GM19035 (cell line): ENCODE measurements around the gene VSTM2B.

Experiments used
- ATAC-seq: cut with Tn5 transposase; IDR thresholded peaks from one replicate; pipeline ENCODE4 v1.9.1; 2021; ENCODE audit not compliant: unreplicated experiment

The VSTM2B gene

DNA sequence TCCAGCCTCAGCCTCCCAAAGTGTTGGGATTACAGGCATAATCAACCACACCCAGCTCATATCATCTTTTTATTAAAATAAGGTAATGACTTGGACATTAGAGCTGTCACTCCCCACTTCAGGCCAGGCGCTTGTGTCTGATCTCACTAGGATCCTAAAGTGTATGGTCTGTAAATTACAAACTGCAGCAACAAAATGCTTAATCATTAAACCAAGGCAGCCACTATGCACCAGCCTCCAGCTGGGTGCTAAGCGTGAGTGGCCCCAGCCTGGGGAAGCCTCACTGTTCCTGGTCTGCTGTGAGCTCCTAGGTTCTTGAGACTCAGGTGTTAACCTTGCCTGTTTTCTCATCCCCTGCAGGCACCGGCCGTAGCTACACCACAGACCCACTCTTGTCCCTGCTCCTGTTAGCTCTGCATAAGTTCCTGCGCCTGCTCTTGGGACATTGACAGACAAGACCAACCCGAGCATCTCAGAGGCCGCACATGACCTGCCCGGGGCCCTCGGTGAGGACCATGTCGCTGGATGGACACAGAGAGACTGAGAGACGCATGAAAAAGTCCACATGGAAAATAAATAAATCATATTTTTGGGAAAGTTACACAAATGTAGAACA, 37.8 kb downstream of the VSTM2B start:
- no peak for ATAC-seq

DNA sequence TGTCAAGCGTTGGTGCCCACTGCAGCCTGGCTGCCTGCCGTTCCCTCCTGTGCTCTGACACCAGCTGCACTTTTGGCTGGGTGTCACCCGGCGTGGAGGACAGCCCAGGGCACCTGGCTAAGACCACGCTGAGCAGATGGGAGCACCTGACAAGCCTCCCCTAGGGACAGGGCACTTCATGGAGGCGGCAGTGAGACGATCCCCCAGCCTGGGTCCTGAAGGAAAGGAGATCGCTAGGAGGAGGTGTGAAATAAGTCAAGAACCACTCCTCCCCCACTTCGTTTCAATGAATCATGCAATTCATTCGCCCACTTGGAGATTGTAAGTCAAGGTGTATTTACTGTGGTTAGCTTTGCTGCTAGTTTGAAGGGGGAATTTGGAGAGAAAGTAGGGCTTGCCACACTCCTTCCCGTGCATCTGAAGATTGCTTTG, 38.8 kb downstream of the VSTM2B start:
- ATAC-seq, result no peak

DNA sequence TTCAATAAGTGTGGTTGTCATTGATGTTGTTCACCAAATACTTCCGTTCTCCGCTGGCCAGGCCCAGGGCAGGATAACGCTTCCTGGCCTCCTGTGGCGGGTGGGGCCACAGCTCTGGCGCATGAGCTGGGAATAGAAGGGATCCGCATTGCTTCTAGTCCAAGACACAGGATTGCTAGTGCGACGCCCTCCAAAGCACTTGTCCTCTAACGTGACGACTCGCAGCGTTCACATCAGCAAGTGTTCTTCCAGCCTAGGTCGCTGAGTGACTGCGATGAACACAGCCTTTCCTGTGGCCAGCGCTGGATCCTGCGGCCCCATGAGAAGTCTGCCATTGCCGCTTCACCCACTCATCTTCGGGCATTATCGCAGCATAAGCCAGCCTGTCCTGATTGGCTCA, 39.4 kb downstream of the VSTM2B start:
- no peak for ATAC-seq

DNA sequence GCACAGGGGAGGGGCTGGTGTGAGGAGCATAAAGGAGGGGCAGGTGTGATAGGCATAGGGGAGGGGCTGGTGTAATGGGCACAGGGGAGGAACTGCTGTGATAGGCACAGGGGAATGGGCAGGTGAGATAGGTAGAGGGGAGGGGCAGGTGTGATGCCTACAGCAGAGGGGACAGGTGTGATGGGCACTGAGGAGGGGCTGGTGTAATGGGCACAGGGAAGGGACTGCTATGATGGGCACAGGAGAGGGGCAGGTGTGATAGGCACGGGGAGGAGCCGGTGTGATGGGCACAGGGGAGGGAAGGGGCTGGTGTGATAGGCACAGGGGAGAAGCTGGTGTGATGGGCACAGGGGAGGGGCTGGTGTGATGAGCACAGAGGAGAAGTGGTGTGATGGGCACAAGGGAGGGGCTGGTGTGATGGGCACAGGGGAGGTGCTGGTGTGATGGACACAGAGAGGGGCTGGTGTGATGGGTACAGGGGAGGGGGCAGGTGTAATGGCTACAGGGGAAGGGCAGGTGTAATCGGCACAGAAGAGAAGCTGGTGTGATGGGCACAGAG, 40.8 kb downstream of the VSTM2B start:
- ATAC-seq, result no peak

DNA sequence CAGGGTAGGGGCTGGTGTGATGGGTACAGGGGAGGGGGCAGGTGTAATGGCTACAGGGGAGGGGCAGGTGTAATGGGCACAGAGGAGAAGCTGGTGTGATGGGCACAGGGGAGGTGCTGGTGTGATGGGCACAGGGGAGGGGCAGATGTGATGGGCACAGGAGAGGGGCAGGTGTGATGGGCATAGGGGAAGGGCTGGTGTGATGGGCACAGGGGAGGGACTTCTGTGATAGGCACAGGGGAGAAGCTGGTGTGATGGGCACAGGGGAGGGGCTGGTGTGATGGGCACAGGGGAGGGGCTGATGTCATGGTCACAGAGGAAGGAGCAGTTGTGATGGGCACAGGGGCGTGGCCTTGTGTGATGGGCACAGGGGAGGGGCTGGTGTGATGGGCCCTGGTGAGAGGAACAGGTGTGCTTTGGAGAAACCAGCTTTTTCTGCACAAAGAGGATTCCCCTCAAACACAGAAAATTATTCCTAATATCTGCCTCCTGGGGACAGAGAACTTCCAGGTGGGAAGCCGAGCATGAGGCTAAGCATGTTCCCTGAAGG, 41.6 kb downstream of the VSTM2B start:
- no peak for ATAC-seq

DNA sequence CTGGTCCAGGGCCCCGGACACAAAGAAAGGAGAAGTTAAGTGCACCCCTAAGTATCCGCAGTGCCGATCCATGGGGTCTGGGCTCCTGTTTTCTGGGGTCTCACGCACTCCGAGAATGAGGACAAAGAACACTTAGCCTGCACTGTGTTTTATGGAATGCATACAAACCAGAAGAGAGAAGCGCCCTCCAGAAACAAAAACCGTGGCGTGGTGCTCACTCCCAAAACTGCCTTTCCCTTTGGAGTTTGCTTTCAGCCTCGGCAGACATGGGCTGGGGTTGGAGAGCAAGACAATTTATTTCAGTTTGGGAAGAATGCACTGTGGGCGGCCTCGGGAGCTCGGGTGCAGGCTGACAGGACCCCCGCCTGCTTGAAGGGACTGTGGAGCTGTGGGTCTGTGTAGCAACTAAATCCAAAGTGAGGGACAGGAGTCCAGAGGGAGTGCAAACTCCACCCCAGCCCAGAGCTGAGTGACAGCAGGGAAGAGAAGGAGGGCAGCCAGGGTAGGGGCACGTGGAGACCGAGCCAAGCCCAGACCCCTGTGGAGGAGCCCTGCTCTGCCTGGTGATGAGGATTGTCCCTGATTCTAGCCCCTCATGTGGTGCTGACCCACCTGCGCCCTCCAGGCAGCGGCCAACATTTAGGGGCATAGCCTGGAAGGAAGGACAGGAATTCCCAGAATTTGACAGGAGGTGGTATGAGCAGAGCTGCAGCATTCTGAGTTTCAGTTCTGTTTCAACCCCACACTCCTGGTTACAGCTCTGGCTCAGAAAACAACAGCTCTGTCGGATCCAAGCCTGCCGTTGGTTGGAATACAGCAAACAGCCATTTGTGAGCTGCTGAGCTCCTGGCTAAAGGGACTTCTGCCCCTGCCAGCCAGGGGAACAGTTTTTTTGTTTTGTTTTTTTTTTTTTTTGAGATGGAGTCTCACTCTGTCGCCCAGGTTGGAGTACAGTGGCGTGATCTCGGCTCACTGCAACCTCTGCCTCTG, 42.5 kb downstream of the VSTM2B start:
- no peak for ATAC-seq

DNA sequence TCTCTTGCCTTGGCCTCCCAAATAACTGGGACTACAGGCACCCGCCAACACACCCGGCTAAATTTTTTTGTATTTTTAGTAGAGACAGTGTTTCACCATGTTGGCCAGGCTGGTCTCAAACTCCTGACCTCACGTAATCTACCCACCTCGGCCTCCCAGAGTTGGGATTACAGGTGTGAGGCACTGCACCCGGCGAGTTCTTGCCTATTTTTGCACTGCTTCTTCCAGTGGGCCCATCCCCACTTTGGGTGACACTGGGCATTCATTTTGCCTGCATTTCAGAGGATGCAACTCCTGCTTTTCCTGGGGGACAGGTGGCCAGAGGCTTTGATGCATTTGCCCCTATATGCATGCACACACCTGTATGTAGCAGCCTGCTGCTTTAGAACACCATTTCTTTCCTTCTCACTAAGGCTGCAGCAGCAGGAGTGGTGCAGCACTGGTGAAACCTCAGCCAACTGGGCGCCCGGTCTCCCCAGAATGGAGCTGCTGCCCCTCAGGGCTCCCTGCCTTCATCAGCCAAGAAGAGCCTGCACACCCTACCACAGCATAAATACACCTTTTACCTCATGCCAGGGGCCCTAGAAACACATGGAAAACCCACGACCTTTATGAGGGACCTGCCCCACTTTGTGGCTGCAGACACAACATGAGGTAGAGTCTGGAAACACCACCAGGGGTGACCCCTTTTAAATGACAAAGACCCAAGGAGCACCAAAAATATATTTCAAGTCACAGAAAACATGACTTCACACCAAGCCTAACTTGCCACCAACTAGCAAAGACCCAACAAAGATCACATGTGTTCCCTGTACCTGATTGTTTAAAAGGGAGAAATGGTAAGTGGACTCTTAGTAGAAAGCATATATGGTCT, 43.5 kb downstream of the VSTM2B start:
- no peak for ATAC-seq

DNA sequence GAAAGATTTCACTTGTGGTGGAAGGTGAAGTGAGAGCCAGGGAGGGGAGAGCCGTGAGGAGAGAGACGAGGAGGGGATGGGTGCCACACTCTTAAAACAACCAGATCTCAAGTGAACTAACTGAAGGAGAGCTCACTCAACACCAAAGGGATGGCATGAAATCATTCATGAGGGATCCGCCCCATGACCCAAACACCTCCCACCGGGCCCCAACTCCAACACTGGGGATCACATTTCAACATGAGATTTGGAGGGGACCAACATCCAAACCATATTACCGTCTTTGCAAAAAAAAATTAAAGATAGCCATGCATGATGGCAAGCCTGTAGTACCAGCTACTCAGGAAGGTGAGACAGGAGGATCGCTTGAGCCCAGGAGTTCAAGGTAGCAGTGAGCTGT, 45.4 kb downstream of the VSTM2B start:
- ATAC-seq, result no peak

DNA sequence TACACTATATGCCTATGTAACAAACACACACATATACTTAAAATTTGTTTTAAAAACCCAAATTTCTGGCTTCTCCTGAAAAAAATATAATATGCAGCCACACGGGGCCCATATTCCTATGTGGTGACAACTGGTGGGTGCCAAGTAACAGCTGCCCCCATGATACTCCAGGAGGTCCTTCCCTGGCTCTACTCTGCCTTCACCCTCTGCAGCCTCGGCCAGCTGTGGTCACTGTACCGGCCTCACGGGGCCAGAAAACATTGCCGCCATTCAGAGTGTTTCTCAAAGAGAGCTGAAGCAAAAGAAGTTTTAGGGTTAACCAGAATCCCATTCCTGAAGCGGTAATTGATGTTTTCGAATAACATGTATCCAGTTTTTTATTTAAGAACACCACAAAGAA, 47.7 kb downstream of the VSTM2B start:
- no peak for ATAC-seq

DNA sequence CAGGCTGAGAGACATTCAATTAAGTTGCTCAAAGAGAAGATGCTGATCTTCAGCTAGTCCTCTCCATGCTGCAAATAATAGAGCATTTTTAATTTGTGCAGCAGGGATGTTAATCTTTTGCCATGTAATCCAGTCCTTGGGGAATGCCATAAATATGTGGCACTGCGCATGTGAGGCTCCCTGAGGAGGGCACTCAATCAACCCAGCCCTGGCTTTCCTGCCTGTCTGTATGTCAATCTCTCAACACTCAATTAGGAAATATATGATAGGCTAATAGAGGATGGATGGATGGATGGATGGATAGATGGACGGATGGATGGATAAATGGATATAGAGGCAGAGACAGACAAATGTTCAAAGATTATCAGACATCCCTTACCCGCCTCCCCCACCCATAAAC, 48.7 kb downstream of the VSTM2B start:
- no peak for ATAC-seq

DNA sequence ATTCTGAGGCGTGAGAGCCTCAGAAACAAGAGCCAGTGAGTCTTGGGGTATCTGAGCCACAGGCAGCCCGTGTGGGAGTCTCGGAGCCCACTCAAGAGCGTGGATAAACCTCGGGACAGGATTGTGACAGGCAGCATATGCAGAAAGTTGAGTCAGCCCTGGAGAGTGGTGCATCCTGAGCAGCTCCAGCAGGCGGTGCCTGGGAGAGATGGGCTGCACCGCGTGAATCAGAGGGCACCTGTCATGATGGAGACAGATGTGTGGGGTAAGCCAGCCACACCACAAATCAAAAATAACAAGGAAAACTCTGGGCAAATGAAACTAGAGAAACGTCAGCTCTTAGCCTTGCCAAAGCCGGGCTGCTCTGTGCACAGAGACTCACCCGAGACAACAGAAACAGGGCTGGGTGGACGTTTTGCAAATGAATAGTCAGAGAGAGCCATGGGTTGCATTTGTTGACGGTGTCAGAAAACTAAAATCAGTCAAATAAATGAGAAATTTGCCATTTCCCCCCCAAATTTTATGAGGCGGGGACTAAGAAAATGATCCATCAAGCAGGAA, 50.3 kb downstream of the VSTM2B start:
- ATAC-seq, result no peak

DNA sequence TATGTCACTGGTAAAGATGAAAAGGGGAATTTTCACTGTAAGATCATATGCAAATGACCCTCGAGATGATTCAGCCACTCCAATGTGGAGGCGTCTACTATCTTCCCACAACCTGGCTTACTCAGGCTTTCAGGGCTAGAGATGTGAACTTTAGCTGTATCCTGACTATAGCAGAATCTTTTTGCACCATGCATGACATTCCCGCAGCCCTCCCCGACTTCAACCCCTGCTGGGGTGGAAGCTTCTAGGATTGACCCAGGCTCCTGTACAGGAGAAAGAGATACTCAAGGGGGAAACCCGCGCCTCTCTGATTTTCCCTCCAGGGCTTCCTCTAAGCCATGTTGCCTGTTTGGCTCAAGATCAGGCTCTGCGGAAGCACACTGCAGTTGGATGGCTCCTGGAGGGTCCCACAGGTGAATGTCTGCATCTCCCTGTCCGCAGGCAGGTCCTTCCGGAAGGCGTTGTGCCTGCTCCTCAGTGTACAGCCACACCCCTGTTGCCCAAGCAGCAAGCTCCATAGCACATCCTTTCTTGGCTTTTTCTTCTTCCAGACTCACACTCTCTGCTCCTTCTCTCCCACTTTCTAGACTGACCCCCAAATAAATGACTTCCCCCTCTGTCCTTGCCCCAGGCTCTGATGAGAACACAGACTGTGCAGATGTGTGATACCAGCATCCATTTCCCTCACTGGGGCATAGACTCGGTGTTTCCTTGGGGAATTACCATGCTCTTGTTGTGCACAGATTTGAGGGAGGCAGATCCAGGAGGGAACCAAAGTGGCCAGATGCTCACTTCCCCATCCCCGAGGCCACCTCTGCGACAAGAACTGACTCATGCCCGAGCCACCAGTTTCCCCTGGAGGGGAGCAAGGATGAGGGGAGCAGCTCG, 51.2 kb downstream of the VSTM2B start:
- no peak for ATAC-seq

DNA sequence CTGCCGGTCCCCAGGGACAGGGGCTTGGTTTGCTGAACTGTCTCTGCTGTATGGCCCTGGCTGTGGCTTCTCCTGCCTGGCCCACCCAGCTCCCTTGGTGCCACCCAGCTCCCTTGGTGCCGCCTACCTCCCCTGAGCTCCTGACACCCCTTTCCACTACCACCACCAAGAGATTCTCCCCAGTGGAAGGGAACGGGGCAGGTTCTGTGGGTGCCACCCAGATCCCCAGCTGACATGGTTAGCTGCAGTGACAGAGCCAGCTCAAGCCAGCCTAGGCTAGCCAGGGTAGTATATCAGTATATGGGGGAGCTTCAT, 51.8 kb downstream of the VSTM2B start:
- ATAC-seq, result no peak

DNA sequence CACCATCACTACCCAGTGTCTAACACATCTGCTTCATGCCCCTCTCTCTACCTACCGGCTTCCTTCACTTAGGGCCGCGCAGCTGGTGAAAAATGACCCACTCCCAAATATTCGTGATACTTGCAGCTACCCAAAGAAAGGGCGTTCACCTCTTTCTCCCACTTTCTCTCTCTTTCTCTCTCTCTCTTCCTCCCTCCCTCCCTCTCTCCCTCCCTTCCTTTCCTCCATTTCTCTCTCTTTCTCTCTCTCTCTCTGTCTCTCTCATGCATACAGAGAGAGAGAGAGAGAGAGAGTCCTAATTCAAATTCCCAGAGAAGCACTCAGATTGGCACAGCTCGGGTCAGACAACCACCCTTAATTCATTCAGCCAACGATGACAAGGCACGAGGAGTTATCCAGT, 52.6 kb downstream of the VSTM2B start:
- ATAC-seq, result no peak

DNA sequence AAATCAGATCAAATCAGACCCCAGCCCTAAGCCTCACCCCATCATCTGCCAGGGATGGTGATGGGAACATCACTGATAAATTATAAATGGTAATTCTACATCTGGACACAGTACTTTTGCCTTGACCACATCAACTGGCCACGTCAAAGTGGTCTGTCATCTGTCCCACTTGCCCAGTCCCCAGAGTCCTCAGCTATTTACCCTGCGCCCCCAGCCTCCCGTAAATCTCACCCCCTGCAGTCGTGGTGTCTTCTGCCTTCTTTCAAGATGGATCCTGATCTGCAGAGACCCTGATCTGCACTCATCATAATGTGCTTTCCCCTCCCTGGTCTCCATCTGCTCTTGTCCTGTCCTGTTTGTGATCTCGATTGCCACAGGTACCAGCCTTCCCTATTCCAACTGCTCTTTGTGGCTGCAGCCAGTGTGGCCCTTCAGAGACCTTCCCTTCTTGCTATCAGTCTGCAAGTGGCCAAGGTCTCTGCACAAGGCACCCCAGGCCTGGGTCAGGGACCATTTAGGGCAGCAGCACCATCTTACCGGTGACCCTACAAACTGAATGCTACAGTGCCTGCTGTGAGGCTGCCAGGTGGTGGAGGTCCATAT, 53.6 kb downstream of the VSTM2B start:
- no peak for ATAC-seq

DNA sequence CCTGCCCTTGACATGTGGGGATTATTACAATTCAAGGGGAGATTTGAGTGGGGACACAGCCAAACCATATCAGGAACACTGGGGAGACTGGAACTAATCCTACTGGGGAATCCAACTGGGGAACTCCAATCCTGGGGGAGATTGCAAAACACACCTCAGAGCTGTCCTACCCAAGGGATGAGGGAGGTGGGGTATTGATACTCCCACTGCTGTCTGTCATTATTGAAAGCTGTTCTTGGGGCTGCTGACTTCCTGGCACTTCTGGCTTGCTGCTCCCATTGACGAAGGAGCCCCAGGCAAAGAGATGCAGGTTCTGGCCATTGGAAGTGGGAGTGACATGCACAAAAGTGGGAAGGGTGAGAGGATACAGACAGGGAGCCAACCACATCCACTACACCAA, 55.6 kb downstream of the VSTM2B start:
- no peak for ATAC-seq

DNA sequence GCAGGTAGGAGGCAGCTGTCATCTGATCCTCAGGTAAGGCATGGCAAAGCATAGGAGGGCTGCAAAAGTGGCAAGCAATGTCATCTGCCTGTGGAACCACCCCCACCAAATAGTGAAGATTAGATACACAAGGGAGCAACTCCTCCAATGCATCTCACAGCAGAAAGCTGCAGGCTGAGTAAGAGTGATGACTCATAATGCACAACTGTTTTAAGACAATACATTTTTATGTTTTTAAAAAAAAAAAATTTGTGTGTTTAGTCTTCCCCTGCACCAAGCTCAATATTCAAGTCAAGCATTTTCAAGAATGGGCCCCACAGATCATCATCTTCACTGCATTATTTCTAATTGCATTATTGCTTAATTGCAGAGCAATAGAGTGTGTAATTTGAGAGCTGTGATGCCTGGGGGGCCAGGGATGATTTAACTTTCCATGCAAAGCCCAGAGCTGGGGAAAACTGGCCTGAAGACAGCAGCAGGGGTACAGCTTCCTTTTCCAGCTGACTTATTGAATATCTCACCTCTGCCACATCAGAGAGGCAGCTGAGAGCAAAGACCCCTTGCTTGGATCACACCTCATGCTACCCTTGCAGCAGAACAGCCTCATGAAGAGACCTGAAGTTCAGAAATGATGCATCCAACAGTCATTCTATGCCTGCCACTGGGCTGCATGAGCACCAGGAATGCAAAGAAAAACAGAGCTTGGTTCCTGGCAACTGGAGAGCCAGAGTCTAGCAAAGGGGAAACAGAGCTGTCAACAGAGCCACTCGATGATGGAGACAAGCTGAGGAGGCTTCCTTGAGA, 57.6 kb downstream of the VSTM2B start:
- no peak for ATAC-seq

DNA sequence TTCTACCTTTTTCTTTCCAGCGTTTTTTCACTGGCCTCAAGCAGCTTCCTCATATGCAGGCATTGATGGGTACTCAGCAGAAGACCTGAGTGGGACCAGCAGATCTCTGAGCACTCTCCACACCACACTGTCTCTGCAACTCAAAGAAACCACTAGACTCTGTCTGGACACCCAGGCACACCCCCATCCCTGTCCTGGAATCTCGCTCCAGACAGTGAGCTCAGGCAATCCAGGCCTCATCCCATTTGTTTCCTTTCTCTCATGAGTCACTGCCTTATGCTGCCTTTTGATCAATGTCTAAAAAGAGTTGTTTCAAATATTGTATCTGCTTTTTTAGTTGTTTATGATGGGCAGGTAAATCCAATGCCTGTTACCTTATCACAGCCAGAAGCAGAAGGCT, 60.6 kb downstream of the VSTM2B start:
- no peak for ATAC-seq
